GM18951 (cell line): ENCODE measurements around the gene FCN3.

ENCODE experiments used
- POLR2A ChIP-seq: IDR thresholded peaks from 4 replicates; pipeline ENCODE4 v1.6.1; 2011; ENCODE audit warnings: mild to moderate bottlenecking; ENCODE audit not compliant: insufficient read length, insufficient read depth; ENCODE audit errors: extremely low read depth
- in situ Hi-C: fragments of 300-500 bp; cut with MboI; formaldehyde crosslinking; loops from one replicate; pipeline ENCODE4 v1.12.0; 2022; ENCODE audit warnings: low sequenced_read_pairs, mixed read lengths, inconsistent platforms; ENCODE audit not compliant: unreplicated experiment

The FCN3 gene

GRCh38 chr1:27405074-27405473 lies 30.4 kb upstream of the FCN3 start:
- in situ Hi-C loops = no loop called here
- no peak for TF ChIP-seq POLR2A

- in situ Hi-C loops = no loop called here
- TF ChIP-seq POLR2A = no peak
Observed at GRCh38 chr1:27403931-27404330, 29.3 kb upstream of the FCN3 start.

GRCh38 chr1:27403065-27403726 lies 28.6 kb upstream of the FCN3 start:
- no peak for TF ChIP-seq POLR2A
- in situ Hi-C loops = no loop called here

- in situ Hi-C loops = no loop called here
- no peak for TF ChIP-seq POLR2A
Observed at GRCh38 chr1:27402349-27402754, 27.7 kb upstream of the FCN3 start.

- in situ Hi-C loops = no loop called here
- TF ChIP-seq POLR2A = no peak
Observed at GRCh38 chr1:27400963-27401341, 26.3 kb upstream of the FCN3 start.

- no peak for TF ChIP-seq POLR2A
- in situ Hi-C loops = no loop called here
Observed at GRCh38 chr1:27400082-27400962, 25.7 kb upstream of the FCN3 start.

GRCh38 chr1:27399251-27400025 lies 24.8 kb upstream of the FCN3 start:
- peak; percentile 10 for TF ChIP-seq POLR2A
- in situ Hi-C loops = loop anchor here (5.0 kb wide), 1 partner anchor 208 kb away; no protein-coding TSS in a partner anchor

GRCh38 chr1:27398405-27399149 lies 24.0 kb upstream of the FCN3 start:
- no peak for TF ChIP-seq POLR2A
- in situ Hi-C loops = loop anchor here (5.0 kb wide), 1 partner anchor 209 kb away; no protein-coding TSS in a partner anchor

- no peak for TF ChIP-seq POLR2A
- in situ Hi-C loops = loop anchor here (5.0 kb wide), 1 partner anchor 210 kb away; no protein-coding TSS in a partner anchor
Observed at GRCh38 chr1:27397749-27398148, 23.1 kb upstream of the FCN3 start.

- in situ Hi-C loops = loop anchor here (5.0 kb wide), 1 partner anchor 210 kb away; no protein-coding TSS in a partner anchor
- no peak for TF ChIP-seq POLR2A
Observed at GRCh38 chr1:27397110-27397509, 22.5 kb upstream of the FCN3 start.

- in situ Hi-C loops = loop anchor here (5.0 kb wide), 1 partner anchor 212 kb away; no protein-coding TSS in a partner anchor
- no peak for TF ChIP-seq POLR2A
Observed at GRCh38 chr1:27395441-27396195, 21.0 kb upstream of the FCN3 start.

GRCh38 chr1:27394925-27395324 lies 20.3 kb upstream of the FCN3 start:
- TF ChIP-seq POLR2A = no peak
- in situ Hi-C loops = loop anchor here (5.0 kb wide), 2 partner anchors 93 to 212 kb away; no protein-coding TSS in a partner anchor

- no peak for TF ChIP-seq POLR2A
- in situ Hi-C loops = loop anchor here (5.0 kb wide), 1 partner anchor 92 kb away; no protein-coding TSS in a partner anchor
Observed at GRCh38 chr1:27394282-27394658, 19.6 kb upstream of the FCN3 start.
